IMR-90 (cell line): ENCODE results near the gene BSDC1. TPM values are rescaled to one million over a fixed set of nuclear protein-coding genes. Genes with fewer than 3 reads are reported as not detected.
A peak's percentile ranks its signal among the peaks of the same experiment; 100 is the strongest.

ENCODE experiments used
- ATAC-seq: fragments of 200-7000 bp; cut with Tn5 transposase; 2 replicates; pipeline ENCODE4 v1.9.1; 2020; ENCODE audit warnings: low read depth, mild to moderate bottlenecking, moderate library complexity
- BruUV-seq: library from RNA; stranded (reverse); fragments of 400-500 nt; replicated peaks from 2 replicates; lab custom pipeline; 2021; lab: Mats Ljungman, UMichigan
- CTCF ChIA-PET: fragments of 300-600 bp; formaldehyde crosslinking; extraction: SDS; loops from one replicate; lab custom pipeline; 2021; ENCODE audit warnings: antibody characterized with exemption; lab: Yijun Ruan, JAX
- POLR2A ChIA-PET: fragments of 300-600 bp; sonication (Branson Sonifier 250); formaldehyde crosslinking; loops from one replicate; lab custom pipeline; 2022; ENCODE audit warnings: antibody characterized with exemption; ENCODE audit not compliant: unreplicated experiment; lab: Charles Lee
- DNase-seq: peaks from one replicate; pipeline ENCODE4 v3.0.0; 2013
- H2AFZ ChIP-seq: replicated peaks from 2 replicates; pipeline ENCODE3; 2013; ENCODE audit warnings: low read length, mild to moderate bottlenecking; ENCODE audit not compliant: poor library complexity
- H2AK5ac ChIP-seq: 2 replicates; pipeline ENCODE4 v1.6.1; 2013; ENCODE audit warnings: low read depth, low read length, inconsistent platforms
- H2AK9ac ChIP-seq: replicated peaks from 2 replicates; pipeline ENCODE3; 2013; ENCODE audit warnings: mild to moderate bottlenecking, low read depth, low read length, moderate library complexity; ENCODE audit not compliant: poor library complexity
- H2BK120ac ChIP-seq: 2 replicates; pipeline ENCODE4 v1.6.1; 2013; ENCODE audit warnings: low read depth, low read length, inconsistent platforms
- H2BK15ac ChIP-seq: 3 replicates; pipeline ENCODE4 v1.6.1; 2013; ENCODE audit warnings: low read depth, low read length, inconsistent platforms
- H2BK20ac ChIP-seq: 2 replicates; pipeline ENCODE4 v1.6.1; 2013; ENCODE audit warnings: low read depth, mild to moderate bottlenecking, inconsistent platforms, low read length, moderate library complexity
- H2BK5ac ChIP-seq: 2 replicates; pipeline ENCODE4 v1.6.1; 2013; ENCODE audit warnings: mild to moderate bottlenecking, low read depth, low read length, inconsistent platforms; ENCODE audit not compliant: poor library complexity, severe bottlenecking
- H3K14ac ChIP-seq: replicated peaks from 2 replicates; pipeline ENCODE4 v1.6.1; 2013; ENCODE audit warnings: low read depth, low read length, inconsistent platforms
- H3K18ac ChIP-seq: 2 replicates; pipeline ENCODE4 v1.6.1; 2013; ENCODE audit warnings: low read depth, low read length, control low read depth
- H3K23ac ChIP-seq: 2 replicates; pipeline ENCODE4 v1.6.1; 2013; ENCODE audit warnings: low read depth, low read length, inconsistent platforms
- H3K27ac ChIP-seq: 2 replicates; pipeline ENCODE4 v1.5.1; 2013; ENCODE audit warnings: mild to moderate bottlenecking, control low read depth, low read length; ENCODE audit not compliant: insufficient read depth
- H3K27me3 ChIP-seq: 2 replicates; pipeline ENCODE4 v1.6.1; 2013; ENCODE audit warnings: low read length; ENCODE audit not compliant: control insufficient read depth, insufficient read depth
- H3K36me3 ChIP-seq: 2 replicates; pipeline ENCODE4 v1.6.1; 2013; ENCODE audit warnings: low read length, mixed read lengths; ENCODE audit not compliant: control insufficient read depth, insufficient read depth
- H3K4ac ChIP-seq: 2 replicates; pipeline ENCODE4 v1.6.1; 2013; ENCODE audit warnings: low read depth, low read length, inconsistent platforms
- H3K4me1 ChIP-seq: 2 replicates; pipeline ENCODE4 v1.6.1; 2013; ENCODE audit warnings: low read length, mixed read lengths; ENCODE audit not compliant: control insufficient read depth, insufficient read depth
- H3K4me2 ChIP-seq: 2 replicates; pipeline ENCODE4 v1.6.1; 2013; ENCODE audit warnings: low read depth, mild to moderate bottlenecking, control low read depth, low read length, moderate library complexity
- H3K4me3 ChIP-seq: 2 replicates; pipeline ENCODE4 v1.5.1; 2013; ENCODE audit warnings: low read depth, mild to moderate bottlenecking, control low read depth, low read length, moderate library complexity; ENCODE audit not compliant: insufficient read depth
- H3K56ac ChIP-seq: 2 replicates; pipeline ENCODE4 v1.6.1; 2013; ENCODE audit warnings: low read length, inconsistent platforms; ENCODE audit not compliant: insufficient read depth; ENCODE audit errors: extremely low read depth
- H3K79me1 ChIP-seq, 2 experiments: 2 replicates each; pipeline ENCODE4 v1.6.1; 2013; ENCODE audit warnings: low read length in 2 of 2, inconsistent platforms in 1 of 2, low read depth in 1 of 2
- H3K9ac ChIP-seq: 2 replicates; pipeline ENCODE4 v1.6.1; 2013; ENCODE audit warnings: low read depth, low read length, control low read depth
- H3K9me1 ChIP-seq: 2 replicates; pipeline ENCODE4 v1.6.1; 2013; ENCODE audit warnings: low read length, inconsistent platforms; ENCODE audit not compliant: insufficient read depth
- H3K9me3 ChIP-seq: 2 replicates; pipeline ENCODE4 v1.6.1; 2013; ENCODE audit warnings: low read length; ENCODE audit not compliant: control insufficient read depth, insufficient read depth
- H4K20me1 ChIP-seq: 2 replicates; pipeline ENCODE4 v1.6.1; 2013; ENCODE audit warnings: low read length, inconsistent platforms; ENCODE audit not compliant: insufficient read depth
- H4K5ac ChIP-seq: 2 replicates; pipeline ENCODE4 v1.6.1; 2013; ENCODE audit warnings: mild to moderate bottlenecking, low read depth, low read length, control low read depth
- H4K8ac ChIP-seq, 2 experiments: 2 replicates each; pipeline ENCODE4 v1.6.1; 2013; ENCODE audit warnings: low read depth in 2 of 2, low read length in 2 of 2, control low read depth in 1 of 2, inconsistent platforms in 1 of 2
- H4K91ac ChIP-seq: 2 replicates; pipeline ENCODE4 v1.6.1; 2013; ENCODE audit warnings: low read depth, low read length, inconsistent platforms; ENCODE audit not compliant: insufficient read depth
- BHLHE40 ChIP-seq: fragments of 150-350 bp; IDR thresholded peaks from 2 replicates; pipeline ENCODE4 v1.6.1; 2016; ENCODE audit warnings: mild to moderate bottlenecking, low read depth, low read length
- CEBPB ChIP-seq: IDR thresholded peaks from 2 replicates; pipeline ENCODE4 v1.6.1; 2012; ENCODE audit warnings: low read depth, low read length, improper control_type of control experiment
- POLR2A ChIP-seq: IDR thresholded peaks from 2 replicates; pipeline ENCODE4 v1.6.1; 2012; ENCODE audit warnings: mild to moderate bottlenecking, low read depth, low read length
- RAD21 ChIP-seq: IDR thresholded peaks from 2 replicates; pipeline ENCODE4 v1.6.1; 2012; ENCODE audit warnings: low read length, improper control_type of control experiment
- RCOR1 ChIP-seq: IDR thresholded peaks from 2 replicates; pipeline ENCODE4 v1.6.1; 2012; ENCODE audit warnings: mild to moderate bottlenecking, low read length, improper control_type of control experiment; ENCODE audit not compliant: insufficient replicate concordance
- SMC3 ChIP-seq: fragments of 150-350 bp; IDR thresholded peaks from 2 replicates; pipeline ENCODE4 v1.6.1; 2016; ENCODE audit warnings: low read depth, mild to moderate bottlenecking, antibody characterized with exemption, low read length, moderate library complexity
- WGBS, 2 experiments: methylation state at CpG; one replicate each; pipeline versions ENCODE4 v1.1.5 to v1.1.7; 2013; ENCODE audit warnings: missing lambda C conversion rate in 2 of 2; ENCODE audit not compliant: insufficient read length in 1 of 2; ENCODE audit errors: extremely low coverage in 2 of 2; 5-methylcytosine and 5-hydroxymethylcytosine counted together
- dilution Hi-C: fragments of 300-500 bp; cut with HindIII; formaldehyde crosslinking; loops from one replicate; pipeline ENCODE4 v1.14.3; 2018; ENCODE audit warnings: low sequenced_read_pairs; ENCODE audit not compliant: unreplicated experiment
- in situ Hi-C: fragments of 300-500 bp; cut with MboI; formaldehyde crosslinking; loops from 3 replicates; pipeline ENCODE4 v1.14.3; 2019; ENCODE audit warnings: low sequenced_read_pairs, inconsistent platforms, mixed read lengths
- intact Hi-C: fragments of 100-400 bp; cut with micrococcal nuclease; formaldehyde crosslinking; loops from 2 replicates; pipeline ENCODE4 v1.10.0; 2022
- polyA plus RNA-seq, 3 experiments: library from polyadenylated mRNA; depleted of rRNA; stranded (reverse); fragments of >200 nt; gene quantifications; 2 replicates each; pipeline ENCODE4 v1.2.3, GENCODE V29; 2012; ENCODE audit warnings: low replicate concordance in 1 of 3
- total RNA-seq: library from RNA; depleted of rRNA; stranded (reverse); fragments of >200 nt; gene quantifications from 2 replicates; pipeline ENCODE4 v1.2.3, GENCODE V29; 2012

Gene BSDC1
- total and polyA plus RNA-seq, 2 of the 4 experiments (the other 2 are of a cell fraction), result 56.8 to 60.4 TPM

DNA sequence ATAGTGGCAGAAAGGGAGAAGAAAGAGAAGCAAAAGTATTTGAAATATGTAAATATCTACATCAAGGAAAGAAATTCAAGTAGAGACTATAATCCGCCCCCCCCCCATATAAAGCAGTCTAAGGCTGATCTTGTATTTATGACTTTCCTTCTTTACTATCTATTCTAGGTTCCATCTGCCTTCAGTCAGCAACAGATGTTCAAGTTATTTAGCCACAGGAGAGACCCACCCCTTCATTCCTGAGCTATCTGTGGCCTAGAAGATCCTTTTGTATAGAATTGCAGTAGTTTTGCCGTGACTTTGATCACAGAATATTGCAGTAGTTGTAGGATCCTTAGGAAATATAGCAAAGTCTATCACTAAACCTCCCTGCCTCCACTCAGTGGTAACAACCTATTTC, 10.7 kb upstream of the BSDC1 start:
- CTCF ChIA-PET, result interaction anchor here (0.5 to 1.1 kb wide), 2 partner anchors 8 to 68 kb away, joined by 3 to 4 read pairs; no protein-coding TSS in a partner anchor
- ATAC-seq, result peak; percentile 38
- no peak overlapping the region for H2BK15ac ChIP-seq
- no CpG with 5 or more reads among the region's 2 CpGs for WGBS, 2 experiments
- no TSS peak for BruUV-seq
- in situ Hi-C loops, result no loop called here
- peak; percentile 66 for DNase-seq
- H3K56ac ChIP-seq, result no peak overlapping the region
- no peak overlapping the region for H2BK20ac ChIP-seq
- no peak overlapping the region for H4K8ac ChIP-seq
- H3K9me1 ChIP-seq, result no peaks in the 10 kb centered on the region
- POLR2A ChIA-PET, result no interaction called here
- H2AFZ ChIP-seq, result no peak overlapping the region
- H3K4me1 ChIP-seq, result peaks cover 3% of the 10 kb centered on the region; the same call in 1 of the 2 replicates
- H3K4me2 ChIP-seq, result no peak overlapping the region
- no peak overlapping the region for H2BK5ac ChIP-seq
- no peak overlapping the region for H3K4me3 ChIP-seq
- H3K9me3 ChIP-seq, result no peaks in the 10 kb centered on the region
- no peak overlapping the region for H3K18ac ChIP-seq
- no peak overlapping the region for H3K9ac ChIP-seq
- H3K79me1 ChIP-seq, result no peaks in the 10 kb centered on the region
- no peak for TF ChIP-seq CEBPB
- TF ChIP-seq BHLHE40, result no peak
- no peak for TF ChIP-seq SMC3
- no peak for TF ChIP-seq RAD21
- no peak for TF ChIP-seq POLR2A
- no peak for TF ChIP-seq RCOR1
- no peak overlapping the region for H3K27ac ChIP-seq
- no peak overlapping the region for H4K91ac ChIP-seq
- H4K20me1 ChIP-seq, result no peaks in the 10 kb centered on the region
- dilution Hi-C loops, result no loop called here
- intact Hi-C loops, result loop anchor here (5.0 kb wide), 1 partner anchor 482 kb away; the partner anchor contains the start of gene HPCA
- H3K14ac ChIP-seq, result no peak overlapping the region
- no peak overlapping the region for H2BK120ac ChIP-seq
- no peaks in the 10 kb centered on the region for H3K36me3 ChIP-seq
- no peak overlapping the region for H2AK9ac ChIP-seq
- no peak overlapping the region for H2AK5ac ChIP-seq
- H3K27me3 ChIP-seq, result no peaks in the 10 kb centered on the region; the same call in 1 of the 2 replicates
- H3K4ac ChIP-seq, result no peak overlapping the region
- H4K5ac ChIP-seq, result no peak overlapping the region
- no peak overlapping the region for H3K23ac ChIP-seq
